Renal cortical epithelial cell (primary cell): Measurements from ENCODE around the gene MRPS5. TPM values are rescaled to one million over a fixed set of nuclear protein-coding genes. Genes with fewer than 3 reads are reported as not detected.
"Not testable (repeated sequence)": the region's sequence is repeated elsewhere in the genome, so short reads cannot be mapped to it uniquely, and the experiment has no call there.

Experiments
- DNase-seq: peaks from one replicate; pipeline ENCODE4 v3.0.0-alpha.2; 2011; ENCODE audit warnings: low read depth
- total RNA-seq: library from RNA; depleted of rRNA; stranded (reverse); fragments of >200 nt; gene quantifications from 2 replicates; pipeline ENCODE4 v1.2.3, GENCODE V29; 2014

The MRPS5 gene
- total RNA-seq, result 74.3 and 75.7 TPM in 2 replicates

GRCh38 chr2:95121407-95122196 lies at the start of gene MRPS5:
TSS of gene MRPS5 (minus strand) at chr2:95121808. CDS start at chr2:95121791, 17 bp downstream.
- DNase-seq, result peak; percentile 28

- no peak for DNase-seq
These were observed 44.6 kb upstream of the MRPS5 start for GRCh38 chr2:95166065-95166763.

- peak; percentile 96 for DNase-seq
These were observed 43.9 kb upstream of the MRPS5 start, which contains the start of gene ZNF2 for GRCh38 chr2:95165371-95166064. TSS of gene ZNF2 (plus strand) at chr2:95165809. CDS start at chr2:95176227, 10,418 bp downstream.

GRCh38 chr2:95165030-95165370 lies 43.4 kb upstream of the MRPS5 start:
- no peak for DNase-seq

- peak; percentile 24 for DNase-seq
These were observed 38.3 kb upstream of the MRPS5 start, which contains the start of gene ZNF514 for GRCh38 chr2:95159690-95160449. TSS of gene ZNF514 (minus strand) at chr2:95159848. CDS start at chr2:95153253, 6,595 bp downstream.

GRCh38 chr2:95158891-95159619 lies 37.4 kb upstream of the MRPS5 start:
- DNase-seq, result peak; percentile 4

GRCh38 chr2:95158441-95158840 lies 36.8 kb upstream of the MRPS5 start:
- no peak for DNase-seq

GRCh38 chr2:95149397-95149984 lies 27.9 kb upstream of the MRPS5 start:
- DNase-seq, result no peak

- no peak for DNase-seq
These were observed 22.2 kb upstream of the MRPS5 start for GRCh38 chr2:95143838-95144237.

GRCh38 chr2:95138702-95139101 lies 17.1 kb upstream of the MRPS5 start:
- DNase-seq, result no peak

- DNase-seq, result no peak
These were observed 566 bp upstream of the MRPS5 start for GRCh38 chr2:95122197-95122551.

GRCh38 chr2:95121093-95121406 lies 558 bp downstream of the MRPS5 start:
- peak; percentile 18 for DNase-seq

GRCh38 chr2:95115418-95115817 lies 6.2 kb downstream of the MRPS5 start:
- DNase-seq, result peak; percentile 75

GRCh38 chr2:95113464-95113863 lies 8.1 kb downstream of the MRPS5 start:
- no peak for DNase-seq

GRCh38 chr2:95110395-95110794 lies 11.2 kb downstream of the MRPS5 start:
- DNase-seq, result no peak

GRCh38 chr2:95109260-95109659 lies 12.3 kb downstream of the MRPS5 start:
- no peak for DNase-seq

- DNase-seq, result no peak
These were observed 15.5 kb downstream of the MRPS5 start for GRCh38 chr2:95106081-95106480.

- no peak for DNase-seq
These were observed 17.0 kb downstream of the MRPS5 start for GRCh38 chr2:95104606-95105005.

- no peak for DNase-seq
These were observed 21.7 kb downstream of the MRPS5 start for GRCh38 chr2:95099910-95100309.

GRCh38 chr2:95098273-95098672 lies 23.3 kb downstream of the MRPS5 start:
- not testable (repeated sequence) for DNase-seq
